HepG2 (cell line): ENCODE results near the gene SERTAD2. TPM values are rescaled to one million over a fixed set of nuclear protein-coding genes. Genes with fewer than 3 reads are reported as not detected.

Experiments used
- ATF7 ChIP-seq, 2 experiments: fragments of 450-650 bp in 1 of 2; sonication (generic) in 1 of 2; formaldehyde crosslinking in 1 of 2; IDR thresholded peaks; 2 replicates each; pipeline versions ENCODE4 v1.4.0 to v1.6.1; 2016 to 2020; ENCODE audit warnings: antibody characterized with exemption in 1 of 2, mild to moderate bottlenecking in 1 of 2, missing genetic modification reagents in 1 of 2
- CERS6 ChIP-seq: sonication (generic); formaldehyde crosslinking; IDR thresholded peaks from 2 replicates; pipeline ENCODE4 v1.5.0; 2020; ENCODE audit warnings: missing genetic modification reagents
- CHCHD3 ChIP-seq: sonication (generic); formaldehyde crosslinking; IDR thresholded peaks from 2 replicates; pipeline ENCODE4 v1.8.0; 2022; ENCODE audit warnings: mild to moderate bottlenecking, missing genetic modification reagents, moderate library complexity
- FLYWCH1 ChIP-seq: sonication (generic); formaldehyde crosslinking; IDR thresholded peaks from 2 replicates; pipeline ENCODE4 v1.8.1; 2023; ENCODE audit warnings: mild to moderate bottlenecking, missing genetic modification reagents
- HOMEZ ChIP-seq: IDR thresholded peaks from 2 replicates; pipeline ENCODE4 v1.6.1; 2016; ENCODE audit warnings: low read depth
- HOXA3 ChIP-seq: sonication (generic); formaldehyde crosslinking; IDR thresholded peaks from 2 replicates; pipeline ENCODE4 v1.5.0; 2020; ENCODE audit warnings: missing genetic modification reagents
- MED1 ChIP-seq: sonication (generic); formaldehyde crosslinking; IDR thresholded peaks from 2 replicates; pipeline ENCODE4 v1.4.0; 2020; ENCODE audit warnings: missing genetic modification reagents
- PCBP1 ChIP-seq: fragments of 200-400 bp; formaldehyde crosslinking; IDR thresholded peaks from 2 replicates; pipeline ENCODE4 v1.6.1; 2017; ENCODE audit warnings: mild to moderate bottlenecking, low read depth, low read length, borderline replicate concordance
- RFX3 ChIP-seq: IDR thresholded peaks from 2 replicates; pipeline ENCODE4 v1.6.1; 2016; ENCODE audit warnings: missing biosample characterization, missing genetic modification reagents
- SALL1 ChIP-seq: sonication (generic); formaldehyde crosslinking; IDR thresholded peaks from 2 replicates; pipeline ENCODE4 v1.8.0; 2022; ENCODE audit warnings: mild to moderate bottlenecking, missing genetic modification reagents
- SETDB1 ChIP-seq: sonication (generic); formaldehyde crosslinking; IDR thresholded peaks from 2 replicates; pipeline ENCODE4 v1.5.1; 2020; ENCODE audit warnings: missing genetic modification reagents, mild to moderate bottlenecking, borderline replicate concordance
- SP2 ChIP-seq: sonication (generic); formaldehyde crosslinking; IDR thresholded peaks from 2 replicates; pipeline ENCODE4 v1.5.1; 2020; ENCODE audit warnings: mild to moderate bottlenecking, missing genetic modification reagents
- ZBTB39 ChIP-seq: sonication (generic); formaldehyde crosslinking; IDR thresholded peaks from 2 replicates; pipeline ENCODE4 v1.5.0; 2020; ENCODE audit warnings: missing genetic modification reagents
- ZNF12 ChIP-seq: sonication (generic); formaldehyde crosslinking; IDR thresholded peaks from 2 replicates; pipeline ENCODE4 v1.5.0; 2020; ENCODE audit warnings: missing genetic modification reagents
- ZNF136 ChIP-seq: sonication (generic); formaldehyde crosslinking; IDR thresholded peaks from 2 replicates; pipeline ENCODE4 v1.8.1; 2022; ENCODE audit warnings: low read depth, mild to moderate bottlenecking, moderate library complexity, missing genetic modification reagents
- ZNF513 ChIP-seq: sonication (generic); formaldehyde crosslinking; conservative IDR thresholded peaks from 2 replicates; pipeline ENCODE4 v1.5.0; 2020; ENCODE audit warnings: missing genetic modification reagents
- ZNF564 ChIP-seq: sonication (generic); formaldehyde crosslinking; IDR thresholded peaks from 2 replicates; pipeline ENCODE4 v1.8.1; 2023; ENCODE audit warnings: mild to moderate bottlenecking, missing genetic modification reagents
- ZNF574 ChIP-seq: sonication (generic); formaldehyde crosslinking; IDR thresholded peaks from 2 replicates; pipeline ENCODE4 v1.4.0; 2020; ENCODE audit warnings: missing genetic modification reagents
- ZNF598 ChIP-seq: sonication (generic); formaldehyde crosslinking; IDR thresholded peaks from 2 replicates; pipeline ENCODE4 v1.5.1; 2020; ENCODE audit warnings: mild to moderate bottlenecking, missing genetic modification reagents, borderline replicate concordance
- ZNF737 ChIP-seq: sonication (generic); formaldehyde crosslinking; IDR thresholded peaks from 2 replicates; pipeline ENCODE4 v1.5.0; 2020; ENCODE audit warnings: missing genetic modification reagents, mild to moderate bottlenecking, borderline replicate concordance
- ZNF83 ChIP-seq: sonication (generic); formaldehyde crosslinking; IDR thresholded peaks from 2 replicates; pipeline ENCODE4 v1.4.0; 2020; ENCODE audit warnings: missing genetic modification reagents, mild to moderate bottlenecking, borderline replicate concordance
- polyA plus RNA-seq, 8 experiments: library from polyadenylated mRNA; depleted of rRNA in 3 of 8; stranded (reverse) in 7 of 8; unstranded in 1 of 8; fragments of >200 nt; fragmentation: Illumina TruSeq in 4 of 8; extraction: Trizol in 4 of 8; gene quantifications; 2 replicates each; pipeline versions ENCODE4 v1.2.1 to v1.2.3, GENCODE V29; 2011 to 2016; ENCODE audit warnings: low read depth in 4 of 8, missing spikeins in 1 of 8, mixed read lengths in 1 of 8; ENCODE audit not compliant: insufficient read depth in 1 of 8
- total RNA-seq, 5 experiments: library from RNA; depleted of rRNA; stranded (reverse); fragments of >200 nt; fragmentation: Illumina TruSeq; extraction: Trizol; gene quantifications; 2 replicates each; pipeline ENCODE4 v1.2.3, GENCODE V29; 2016; ENCODE audit warnings: low read depth in 1 of 5

The SERTAD2 gene
- total and polyA plus RNA-seq, 2 of the 13 experiments (the other 11 are each of a cell fraction or from before 2014, with no cell fraction given) = 6.7 to 22.6 TPM

- TF ChIP-seq CERS6 (CRISPR knock-in tag) (no peak), ZNF564 (CRISPR knock-in tag) (no peak), SP2 (no peak), ZNF83 (CRISPR knock-in tag) (no peak), HOMEZ (CRISPR knock-in tag) (0 out of 2 replicates have a peak, but pooled peaks have one; percentile 13), ATF7 (IDR thresholded peaks at IDR 0.05) (no peak), ATF7 (CRISPR knock-in tag; IDR thresholded peaks at IDR 0.05) (no peak), ZNF574 (CRISPR knock-in tag) (no peak), ZNF737 (no peak), ZBTB39 (CRISPR knock-in tag) (no peak), ZNF12 (CRISPR knock-in tag) (peak; percentile 62; the same call in 1 of the 2 replicates), ZNF598 (CRISPR knock-in tag) (no peak), ZNF136 (no peak), MED1 (CRISPR knock-in tag) (peak; percentile 71), CHCHD3 (CRISPR knock-in tag) (no peak), HOXA3 (CRISPR knock-in tag) (peak; percentile 49; the same call in 1 of the 2 replicates), SETDB1 (CRISPR knock-in tag) (no peak), PCBP1 (no peak), ZNF513 (CRISPR knock-in tag) (no peak), RFX3 (CRISPR knock-in tag) (0 out of 2 replicates have a peak, but pooled peaks have one; percentile 19), FLYWCH1 (CRISPR knock-in tag) (no peak), SALL1 (CRISPR knock-in tag) (peak; percentile 68; the same call in 1 of the 2 replicates)
Observed at GRCh38 chr2:64650722-64651338, 2.9 kb downstream of the SERTAD2 start (continued).
